Kidney epithelial cell (primary cell): ENCODE measurements around the gene RDH13. TPM values are rescaled to one million over a fixed set of nuclear protein-coding genes. Genes with fewer than 3 reads are reported as not detected.
"Not testable (repeated sequence)": the region's sequence is repeated elsewhere in the genome, so short reads cannot be mapped to it uniquely, and the experiment has no call there.

Source experiments
- DNase-seq: peaks from one replicate; pipeline ENCODE4 v3.0.0-alpha.2; 2010; ENCODE audit warnings: low read depth
- H3K27me3 ChIP-seq: 2 replicates; pipeline ENCODE4 v1.6.0; 2011; ENCODE audit warnings: low read length; ENCODE audit not compliant: control insufficient read depth, insufficient read depth
- H3K36me3 ChIP-seq: 2 replicates; pipeline ENCODE4 v1.5.1; 2011; ENCODE audit warnings: low read length; ENCODE audit not compliant: control insufficient read depth, insufficient read depth
- H3K4me3 ChIP-seq: 2 replicates; pipeline ENCODE4 v1.5.1; 2011; ENCODE audit warnings: low read depth, mild to moderate bottlenecking, control low read depth, low read length
- total RNA-seq: library from RNA; depleted of rRNA; stranded (reverse); fragments of >200 nt; gene quantifications from 2 replicates; pipeline ENCODE4 v1.2.3, GENCODE V29; 2015
- TF ChIP-seq, protein P1 (sequence below): IDR thresholded peaks from 2 replicates; pipeline ENCODE4 v1.5.1; 2011; ENCODE audit warnings: mild to moderate bottlenecking, moderate library complexity, low read length, control low read depth, inconsistent platforms; ENCODE audit not compliant: insufficient read depth, poor library complexity, severe bottlenecking

Gene RDH13
- total RNA-seq, 1 donor from 2014 or later: 23.4 TPM

DNA sequence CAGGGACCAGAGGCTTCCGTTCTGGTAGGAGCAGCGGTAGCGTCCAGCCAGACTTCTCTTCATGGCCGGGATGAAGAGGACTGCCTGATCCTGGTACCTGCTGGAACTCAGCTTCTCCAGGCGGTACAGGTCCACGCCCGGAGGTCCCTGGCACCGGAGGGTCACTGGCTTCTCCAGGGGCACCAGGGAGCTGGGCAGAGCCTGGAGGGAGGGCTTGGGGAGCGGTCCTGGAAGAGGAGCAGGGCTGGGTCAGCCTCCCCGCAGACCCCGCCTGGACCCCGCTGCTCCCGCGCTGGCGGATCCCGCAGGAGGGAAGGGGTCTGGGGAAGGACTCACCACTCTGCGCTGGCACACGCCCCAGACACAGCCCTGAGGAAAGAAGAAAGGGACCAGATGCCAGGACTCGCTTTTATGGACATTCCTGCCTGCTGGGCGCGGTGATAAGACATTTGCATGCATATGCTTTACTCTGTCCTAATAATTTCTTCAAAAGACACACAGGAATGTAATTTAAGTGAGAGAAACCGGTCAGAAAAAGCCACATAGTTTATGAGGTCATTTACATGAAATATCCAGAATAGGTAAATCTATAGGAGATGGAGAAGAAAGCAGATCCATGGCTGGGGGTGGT lies 30.7 kb downstream of the RDH13 start:
- H3K36me3 ChIP-seq: no peaks in the 10 kb centered on the region
- TF ChIP-seq, protein P1, sequence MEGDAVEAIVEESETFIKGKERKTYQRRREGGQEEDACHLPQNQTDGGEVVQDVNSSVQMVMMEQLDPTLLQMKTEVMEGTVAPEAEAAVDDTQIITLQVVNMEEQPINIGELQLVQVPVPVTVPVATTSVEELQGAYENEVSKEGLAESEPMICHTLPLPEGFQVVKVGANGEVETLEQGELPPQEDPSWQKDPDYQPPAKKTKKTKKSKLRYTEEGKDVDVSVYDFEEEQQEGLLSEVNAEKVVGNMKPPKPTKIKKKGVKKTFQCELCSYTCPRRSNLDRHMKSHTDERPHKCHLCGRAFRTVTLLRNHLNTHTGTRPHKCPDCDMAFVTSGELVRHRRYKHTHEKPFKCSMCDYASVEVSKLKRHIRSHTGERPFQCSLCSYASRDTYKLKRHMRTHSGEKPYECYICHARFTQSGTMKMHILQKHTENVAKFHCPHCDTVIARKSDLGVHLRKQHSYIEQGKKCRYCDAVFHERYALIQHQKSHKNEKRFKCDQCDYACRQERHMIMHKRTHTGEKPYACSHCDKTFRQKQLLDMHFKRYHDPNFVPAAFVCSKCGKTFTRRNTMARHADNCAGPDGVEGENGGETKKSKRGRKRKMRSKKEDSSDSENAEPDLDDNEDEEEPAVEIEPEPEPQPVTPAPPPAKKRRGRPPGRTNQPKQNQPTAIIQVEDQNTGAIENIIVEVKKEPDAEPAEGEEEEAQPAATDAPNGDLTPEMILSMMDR: no peak
- no peak overlapping the region for H3K4me3 ChIP-seq
- no peak for DNase-seq
- no peaks in the 10 kb centered on the region for H3K27me3 ChIP-seq

DNA sequence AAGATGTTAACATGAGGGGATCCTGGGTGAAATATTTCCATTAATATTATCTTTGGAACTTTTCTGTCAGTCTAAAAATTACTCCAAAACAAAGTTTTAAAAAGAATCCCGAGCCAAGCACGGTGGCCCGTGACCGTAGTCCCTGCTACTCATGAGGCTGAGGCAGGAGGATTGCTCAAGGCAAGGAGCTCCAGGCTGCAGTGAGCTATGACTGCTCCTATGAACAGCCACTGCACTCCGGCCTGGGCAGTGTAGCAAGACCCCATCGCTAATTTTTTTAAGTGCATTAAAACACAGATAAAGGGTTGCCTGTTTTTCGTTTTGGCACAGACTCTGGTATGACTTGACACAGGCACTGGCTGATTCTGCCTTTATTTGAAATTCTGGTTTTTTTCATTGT lies 31.8 kb downstream of the RDH13 start:
- DNase-seq: no peak
- TF ChIP-seq, protein P1: no peak

DNA sequence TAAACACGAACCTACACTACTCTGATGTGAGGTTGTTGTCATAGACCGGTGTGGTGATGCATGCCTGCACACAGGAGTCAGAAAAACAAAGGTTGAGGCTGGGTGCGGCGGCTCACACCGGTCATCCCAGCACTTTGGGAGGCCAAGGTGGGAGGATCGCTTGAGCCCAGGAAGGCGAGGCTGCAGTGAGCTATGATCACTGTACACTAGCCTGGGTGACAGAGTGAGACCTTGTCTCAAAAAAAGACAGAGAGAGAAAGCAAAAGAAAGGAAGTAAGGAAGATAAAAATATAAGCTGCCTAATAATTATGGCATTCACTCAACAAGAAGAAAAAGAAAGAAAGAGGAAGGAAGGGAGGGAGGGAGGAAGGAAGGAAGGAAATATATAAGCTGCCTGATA lies 34.2 kb downstream of the RDH13 start:
- no peak for DNase-seq
- TF ChIP-seq, protein P1: no peak
- no peaks in the 10 kb centered on the region for H3K36me3 ChIP-seq
- H3K27me3 ChIP-seq: no peaks in the 10 kb centered on the region
- H3K4me3 ChIP-seq: no peak overlapping the region

More for the DNA sequence above, 31.8 kb downstream of the RDH13 start:
- no peaks in the 10 kb centered on the region for H3K27me3 ChIP-seq
- H3K4me3 ChIP-seq: no peak overlapping the region
- H3K36me3 ChIP-seq: no peaks in the 10 kb centered on the region

DNA sequence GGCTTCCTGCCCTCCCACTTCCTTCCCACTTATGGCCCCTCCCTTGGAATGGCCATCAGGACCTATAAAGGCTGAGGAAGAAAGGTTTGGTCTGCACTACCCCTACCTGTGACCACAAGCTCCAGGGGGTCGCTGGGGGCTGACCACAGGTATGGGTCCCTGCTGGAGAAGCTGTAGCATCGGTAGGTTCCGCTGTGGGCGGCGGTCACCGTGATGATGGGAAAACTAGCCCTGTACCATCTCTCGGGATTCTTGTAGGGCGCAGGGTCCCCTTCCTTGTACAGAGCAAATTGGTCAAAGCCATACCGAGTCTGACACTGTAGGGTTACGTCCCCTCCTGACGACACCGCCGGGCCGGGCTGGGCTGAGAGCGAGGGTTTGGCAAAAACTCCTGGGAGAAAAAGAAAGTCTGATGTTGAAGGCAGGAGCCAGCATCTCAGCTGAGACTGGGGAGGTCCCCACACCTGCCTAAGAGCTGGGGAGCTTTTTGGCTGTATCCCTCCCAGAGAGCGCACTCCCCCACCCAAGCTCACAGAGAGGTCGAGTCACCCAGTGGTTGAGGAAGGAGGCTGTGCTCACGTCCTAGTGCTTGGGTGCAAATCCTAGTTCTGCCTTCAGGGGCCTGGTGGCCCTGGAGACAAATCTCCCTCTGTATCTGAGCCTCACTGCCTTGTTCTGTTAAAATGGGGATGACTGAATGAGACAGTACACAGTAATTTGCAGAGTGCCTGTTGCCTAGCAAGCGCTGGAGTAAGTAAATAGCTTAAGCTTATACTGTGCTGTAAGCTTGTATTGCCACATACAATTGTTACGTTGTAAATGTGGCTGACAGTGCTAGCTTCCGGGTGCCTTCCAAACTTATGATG lies 35.2 kb downstream of the RDH13 start:
- DNase-seq: no peak
- TF ChIP-seq, protein P1: no peak
- H3K4me3 ChIP-seq: no peak overlapping the region

DNA sequence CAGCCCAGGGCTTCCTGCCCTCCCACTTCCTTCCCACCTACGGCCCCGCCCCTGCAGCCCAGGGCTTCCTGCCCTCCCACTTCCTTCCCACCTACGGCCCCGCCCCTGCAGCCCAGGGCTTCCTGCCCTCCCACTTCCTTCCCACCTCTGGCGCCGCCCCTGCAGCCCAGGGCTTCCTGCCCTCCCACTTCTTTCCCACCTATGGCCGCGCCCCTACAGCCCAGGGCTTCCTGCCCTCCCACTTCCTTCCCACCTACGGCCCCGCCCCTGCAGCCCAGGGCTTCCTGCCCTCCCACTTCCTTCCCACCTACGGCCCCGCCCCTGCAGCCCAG lies 35.8 kb downstream of the RDH13 start:
- H3K4me3 ChIP-seq, H3K27me3 ChIP-seq, DNase-seq, H3K36me3 ChIP-seq: not testable (repeated sequence)

More for the DNA sequence above, 35.2 kb downstream of the RDH13 start:
- Histone ChIP-seq H3K36me3 (no peaks in the 10 kb centered on the region), H3K27me3 (no peaks in the 10 kb centered on the region)

DNA sequence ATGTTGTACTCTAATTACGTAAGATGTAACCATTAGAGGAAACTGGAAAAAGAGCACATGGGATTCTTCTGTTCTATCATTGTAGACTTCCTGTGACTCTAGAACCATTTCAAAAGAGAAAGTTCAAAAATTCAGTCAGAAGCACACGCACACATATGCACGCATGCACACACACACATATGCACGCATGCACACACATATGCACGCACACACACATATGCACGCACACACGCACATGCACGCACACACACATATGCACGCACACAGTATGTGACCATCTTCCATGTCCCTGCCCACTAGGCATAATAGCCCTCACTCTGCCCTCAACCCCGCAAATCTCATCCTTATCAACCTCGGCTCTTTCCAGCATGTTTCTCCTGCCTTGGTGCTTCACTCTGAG lies 38.8 kb downstream of the RDH13 start:
- TF ChIP-seq, protein P1: no peak
- no peak for DNase-seq
- no peaks in the 10 kb centered on the region for H3K27me3 ChIP-seq
- no peaks in the 10 kb centered on the region for H3K36me3 ChIP-seq
- H3K4me3 ChIP-seq: no peak overlapping the region

DNA sequence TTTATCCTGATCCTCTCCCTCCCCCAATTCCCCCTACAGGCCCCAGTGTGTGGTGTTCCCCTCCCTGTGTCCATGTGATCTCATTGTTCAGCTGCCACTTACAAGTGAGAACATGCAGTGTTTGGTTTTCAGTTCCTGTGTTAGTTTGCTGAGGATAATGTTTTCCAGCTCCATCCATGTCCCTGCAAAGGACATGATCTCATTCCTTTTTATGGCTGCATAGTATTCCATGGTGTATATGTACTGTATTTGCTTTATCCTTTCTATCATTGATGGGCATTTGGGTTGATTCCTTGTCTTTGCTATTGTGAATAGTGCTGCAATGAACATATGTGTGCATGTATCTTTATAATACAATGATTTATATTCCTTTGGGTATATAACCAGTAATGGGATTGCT lies 42.6 kb downstream of the RDH13 start:
- not testable (repeated sequence) for H3K27me3 ChIP-seq, DNase-seq, H3K4me3 ChIP-seq, H3K36me3 ChIP-seq
